HS-5 (cell line): ENCODE results near the gene FCGR3B.
"Not testable (repeated sequence)": the region's sequence is repeated elsewhere in the genome, so short reads cannot be mapped to it uniquely, and the experiment has no call there.

Source experiments
- DNase-seq: peaks from one replicate; pipeline ENCODE4 v3.0.0-alpha.2; 2012; ENCODE audit warnings: low read depth

Gene FCGR3B

GRCh38 chr1:161605762-161606540 lies 25.0 kb downstream of the FCGR3B start:
- not testable (repeated sequence) for DNase-seq

GRCh38 chr1:161605024-161605423 lies 26.0 kb downstream of the FCGR3B start:
- DNase-seq, result not testable (repeated sequence)

GRCh38 chr1:161597077-161597476 lies 33.9 kb downstream of the FCGR3B start:
- not testable (repeated sequence) for DNase-seq

GRCh38 chr1:161595583-161595982 lies 35.4 kb downstream of the FCGR3B start:
- not testable (repeated sequence) for DNase-seq

GRCh38 chr1:161595173-161595572 lies 35.8 kb downstream of the FCGR3B start:
- DNase-seq, result not testable (repeated sequence)

- DNase-seq, result not testable (repeated sequence)
These were observed 36.5 kb downstream of the FCGR3B start for GRCh38 chr1:161594269-161594984.

- not testable (repeated sequence) for DNase-seq
These were observed 37.8 kb downstream of the FCGR3B start for GRCh38 chr1:161593092-161593755.

- DNase-seq, result not testable (repeated sequence)
These were observed 38.4 kb downstream of the FCGR3B start for GRCh38 chr1:161592586-161592985.

- DNase-seq, result not testable (repeated sequence)
These were observed 41.1 kb downstream of the FCGR3B start for GRCh38 chr1:161589920-161590319.

GRCh38 chr1:161589365-161589764 lies 41.6 kb downstream of the FCGR3B start:
- not testable (repeated sequence) for DNase-seq

GRCh38 chr1:161588596-161588995 lies 42.4 kb downstream of the FCGR3B start:
- not testable (repeated sequence) for DNase-seq

- DNase-seq, result not testable (repeated sequence)
These were observed 48.1 kb downstream of the FCGR3B start for GRCh38 chr1:161582882-161583281.

GRCh38 chr1:161580879-161581537 lies 50.0 kb downstream of the FCGR3B start:
- not testable (repeated sequence) for DNase-seq

GRCh38 chr1:161579856-161580507 lies 51.0 kb downstream of the FCGR3B start:
- not testable (repeated sequence) for DNase-seq

- DNase-seq, result not testable (repeated sequence)
These were observed 54.3 kb downstream of the FCGR3B start for GRCh38 chr1:161576676-161577075.
